Ishikawa (cell line): ENCODE results near the gene CDC42EP1.

ENCODE experiments used
- CEBPB ChIP-seq: IDR thresholded peaks from 2 replicates; pipeline ENCODE4 v1.6.1; 2012
- CREB1 ChIP-seq: IDR thresholded peaks from 2 replicates; pipeline ENCODE4 v1.6.1; 2012; ENCODE audit warnings: low read depth
- EGR1 ChIP-seq: IDR thresholded peaks from 2 replicates; pipeline ENCODE4 v1.6.1; 2012
- EP300 ChIP-seq: IDR thresholded peaks from 2 replicates; pipeline ENCODE4 v1.6.1; 2012; ENCODE audit warnings: borderline replicate concordance
- FOXM1 ChIP-seq: IDR thresholded peaks from 2 replicates; pipeline ENCODE4 v1.6.1; 2012; ENCODE audit warnings: low read depth, borderline replicate concordance
- MAX ChIP-seq: IDR thresholded peaks from 2 replicates; pipeline ENCODE4 v1.6.1; 2012
- NFIC ChIP-seq: IDR thresholded peaks from 2 replicates; pipeline ENCODE4 v1.6.1; 2012
- RAD21 ChIP-seq: IDR thresholded peaks from 2 replicates; pipeline ENCODE4 v1.6.1; 2012; ENCODE audit warnings: low read depth
- REST ChIP-seq: IDR thresholded peaks from 2 replicates; pipeline ENCODE4 v1.6.1; 2012; ENCODE audit warnings: low read depth, mild to moderate bottlenecking
- TAF1 ChIP-seq: IDR thresholded peaks from 2 replicates; pipeline ENCODE4 v1.6.1; 2012; ENCODE audit warnings: low read depth, mild to moderate bottlenecking
- TCF12 ChIP-seq: IDR thresholded peaks from 2 replicates; pipeline ENCODE4 v1.6.1; 2012; ENCODE audit warnings: low read depth
- TEAD4 ChIP-seq: IDR thresholded peaks from 2 replicates; pipeline ENCODE4 v1.6.1; 2012
- USF1 ChIP-seq: IDR thresholded peaks from 2 replicates; pipeline ENCODE4 v1.6.1; 2012
- YY1 ChIP-seq: IDR thresholded peaks from 2 replicates; pipeline ENCODE4 v1.6.1; 2012; ENCODE audit warnings: low read depth
- ZBTB7A ChIP-seq: IDR thresholded peaks from 2 replicates; pipeline ENCODE4 v1.6.1; 2012; ENCODE audit warnings: low read depth

Gene CDC42EP1

GRCh38 chr22:37552524-37553163 lies 7.6 kb upstream of the CDC42EP1 start:
- no peak for TF ChIP-seq MAX
- no peak for TF ChIP-seq NFIC
- no peak for TF ChIP-seq TCF12
- no peak for TF ChIP-seq REST
- TF ChIP-seq TAF1, result no peak
- no peak for TF ChIP-seq FOXM1
- no peak for TF ChIP-seq EP300
- no peak for TF ChIP-seq CEBPB

DNA sequence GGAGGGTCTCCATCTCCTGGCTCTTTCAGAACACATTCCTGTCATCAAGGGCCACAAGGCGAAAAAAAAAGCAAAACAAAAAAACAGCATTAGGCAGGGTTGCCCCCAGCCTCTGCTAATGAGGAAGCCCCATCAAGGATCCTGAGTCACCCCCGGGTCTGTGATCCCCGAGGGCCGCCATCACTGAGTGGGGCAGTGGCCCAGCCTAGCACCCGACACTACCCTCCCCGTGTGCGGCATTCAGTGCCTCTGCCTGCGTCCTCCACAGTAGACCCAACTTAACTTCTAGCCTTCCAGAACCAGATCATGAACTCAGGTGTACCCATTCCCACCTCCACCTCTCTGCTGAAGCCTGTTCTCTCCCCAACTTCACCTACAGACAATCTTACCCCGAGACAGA lies 6.6 kb upstream of the CDC42EP1 start:
- TF ChIP-seq TEAD4, result no peak

DNA sequence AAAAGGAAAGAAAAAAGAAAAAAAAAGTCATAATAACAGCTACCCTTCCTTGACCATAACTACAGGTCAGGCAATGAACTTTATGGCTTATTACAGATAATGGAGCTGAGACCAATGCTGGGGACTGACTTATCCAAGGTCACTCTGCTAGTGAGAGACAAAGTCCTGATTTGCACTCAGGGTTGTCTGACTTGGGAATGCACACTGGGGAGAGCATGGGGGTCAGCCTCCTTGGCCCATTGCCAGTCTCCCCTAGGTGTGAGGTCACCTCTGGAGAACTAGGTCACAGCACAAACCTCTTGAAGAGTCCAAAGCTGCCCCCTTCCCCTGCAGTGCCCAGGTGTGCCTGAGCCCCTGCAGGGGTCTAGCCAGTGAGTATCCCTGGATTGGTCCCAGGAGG lies 5.3 kb upstream of the CDC42EP1 start:
- no peak for TF ChIP-seq NFIC
- no peak for TF ChIP-seq CEBPB
- TF ChIP-seq EGR1, result no peak
- no peak for TF ChIP-seq REST
- TF ChIP-seq RAD21, result no peak
- no peak for TF ChIP-seq YY1
- TF ChIP-seq ZBTB7A, result no peak
- TF ChIP-seq TCF12, result no peak
- no peak for TF ChIP-seq CREB1
- TF ChIP-seq EP300, result no peak
- no peak for TF ChIP-seq MAX
- TF ChIP-seq USF1, result no peak
- TF ChIP-seq FOXM1, result no peak
- no peak for TF ChIP-seq TAF1
- no peak for TF ChIP-seq TEAD4

DNA sequence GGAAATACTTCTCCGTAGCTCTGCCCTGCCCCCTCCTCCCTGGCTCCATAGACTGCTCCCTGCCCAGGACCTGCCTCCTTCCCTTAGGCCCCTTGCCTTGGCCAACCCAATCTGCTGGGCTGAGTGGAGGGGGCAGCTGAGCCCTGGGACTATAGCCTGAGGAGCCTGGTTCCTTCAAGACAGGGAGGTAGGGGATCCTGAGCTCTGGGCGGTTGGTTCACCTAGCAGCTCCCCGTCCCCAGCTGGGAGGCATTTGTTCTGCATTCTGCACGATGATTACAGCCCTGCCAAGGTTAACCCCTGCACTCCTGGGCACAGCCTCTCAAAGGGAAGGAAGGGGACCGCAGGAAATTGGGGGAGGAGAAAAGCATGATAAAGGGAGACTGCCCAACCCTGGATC lies 3.6 kb upstream of the CDC42EP1 start:
- TF ChIP-seq REST (no peak), TEAD4 (peak; percentile 33; the same call in 1 of the 2 replicates)

GRCh38 chr22:37557321-37558001 lies 2.8 kb upstream of the CDC42EP1 start:
- TF ChIP-seq EP300, result no peak
- TF ChIP-seq YY1, result no peak
- TF ChIP-seq REST, result no peak
- TF ChIP-seq RAD21, result no peak
- TF ChIP-seq TEAD4, result no peak
- no peak for TF ChIP-seq MAX
- no peak for TF ChIP-seq TCF12
- TF ChIP-seq CREB1, result no peak
- TF ChIP-seq TAF1, result no peak
- TF ChIP-seq NFIC, result no peak
- TF ChIP-seq USF1, result no peak
